ENCODE data around the gene HERPUD1. TPM values are rescaled to one million over a fixed set of nuclear protein-coding genes. Genes with fewer than 3 reads are reported as not detected.

HERPUD1 gene
- total and polyA plus RNA-seq, 2 of the 13 experiments (the other 11 are each of a cell fraction or from before 2014, with no cell fraction given) = 96.2 to 323 TPM

GRCh38 chr16:56891685-56892084 lies 40.3 kb upstream of the HERPUD1 start (continued):
- TF ChIP-seq ZNF142 (CRISPR knock-in tag; IDR thresholded peaks at IDR 0.05) = no peak
- TF ChIP-seq ZFP37 (CRISPR knock-in tag; IDR thresholded peaks at IDR 0.05; ENCODE audit: borderline replicate concordance) = no peak
- peak; percentile 74; the same call in 1 of the 2 replicates for TF ChIP-seq ZNF770 (CRISPR knock-in tag; IDR thresholded peaks at IDR 0.05)
- TF ChIP-seq KDM2A (CRISPR knock-in tag; IDR thresholded peaks at IDR 0.05; ENCODE audit: borderline replicate concordance, low read depth) = no peak
- TF ChIP-seq RORA (CRISPR knock-in tag; IDR thresholded peaks at IDR 0.05) = no peak
- no peak for TF ChIP-seq MAX (IDR thresholded peaks at IDR 0.05)
- TF ChIP-seq POGK (CRISPR knock-in tag; conservative IDR thresholded peaks at IDR 0.05) = no peak
- TF ChIP-seq MIER2 (CRISPR knock-in tag; IDR thresholded peaks at IDR 0.05) = no peak
- no peak for TF ChIP-seq ZNF337 (CRISPR knock-in tag; IDR thresholded peaks at IDR 0.05; ENCODE audit: borderline replicate concordance, low read depth)
- TF ChIP-seq ZNF205 (CRISPR knock-in tag; IDR thresholded peaks at IDR 0.05) = no peak
